ENCODE data around the gene PRMT1.

- TF ChIP-seq CTCF (IDR thresholded peaks at IDR 0.05; ENCODE audit: low read length) = no peak
- TF ChIP-seq EZH2 (IDR thresholded peaks at IDR 0.05; ENCODE audit: borderline replicate concordance, low read length) = no peak
Measured at GRCh38 chr19:49676784-49677230, 264 bp upstream of the PRMT1 start.

Measured in OCI-LY1 (cell line).